GM19328 (cell line): ENCODE results near the gene HYAL3.
"Not testable (repeated sequence)": the region's sequence is repeated elsewhere in the genome, so short reads cannot be mapped to it uniquely, and the experiment has no call there.

ENCODE experiments used
- ATAC-seq: cut with Tn5 transposase; IDR thresholded peaks from one replicate; pipeline ENCODE4 v1.9.1; 2021; ENCODE audit warnings: mild to moderate bottlenecking, moderate library complexity; ENCODE audit not compliant: unreplicated experiment

Gene HYAL3

GRCh38 chr3:50272911-50273688 lies 26.1 kb downstream of the HYAL3 start:
- ATAC-seq, result peak; percentile 81

GRCh38 chr3:50272538-50272910 lies 26.7 kb downstream of the HYAL3 start:
- ATAC-seq, result not testable (repeated sequence)

GRCh38 chr3:50271314-50271936 lies 27.8 kb downstream of the HYAL3 start:
- no peak for ATAC-seq

- no peak for ATAC-seq
Observed at GRCh38 chr3:50270422-50271224, 28.6 kb downstream of the HYAL3 start.

GRCh38 chr3:50269977-50270413 lies 29.2 kb downstream of the HYAL3 start:
- no peak for ATAC-seq

GRCh38 chr3:50269460-50269859 lies 29.7 kb downstream of the HYAL3 start:
- no peak for ATAC-seq

GRCh38 chr3:50268703-50269451 lies 30.3 kb downstream of the HYAL3 start, which contains the start of gene SEMA3B:
Gene SEMA3B, plus strand, starts transcription at chr3:50269147. Its CDS starts 94 bp downstream, at chr3:50269241.
- no peak for ATAC-seq

GRCh38 chr3:50268276-50268675 lies 30.9 kb downstream of the HYAL3 start:
- ATAC-seq, result no peak

- ATAC-seq, result no peak
Observed at GRCh38 chr3:50267280-50267913, 31.8 kb downstream of the HYAL3 start.

- no peak for ATAC-seq
Observed at GRCh38 chr3:50266836-50267235, 32.4 kb downstream of the HYAL3 start.

GRCh38 chr3:50266017-50266416 lies 33.2 kb downstream of the HYAL3 start:
- no peak for ATAC-seq

GRCh38 chr3:50265571-50265970 lies 33.6 kb downstream of the HYAL3 start:
- no peak for ATAC-seq

- ATAC-seq, result no peak
Observed at GRCh38 chr3:50264964-50265485, 34.2 kb downstream of the HYAL3 start.

- ATAC-seq, result no peak
Observed at GRCh38 chr3:50264383-50264963, 34.7 kb downstream of the HYAL3 start.

GRCh38 chr3:50263478-50264382 lies 35.5 kb downstream of the HYAL3 start:
- ATAC-seq, result no peak

GRCh38 chr3:50262778-50263177 lies 36.4 kb downstream of the HYAL3 start:
- ATAC-seq, result no peak

GRCh38 chr3:50262200-50262599 lies 37.0 kb downstream of the HYAL3 start:
- not testable (repeated sequence) for ATAC-seq

GRCh38 chr3:50261505-50261904 lies 37.7 kb downstream of the HYAL3 start:
- ATAC-seq, result no peak
